SK-N-SH treated with all-trans-retinoic acid at 6 μM for 48 hours (cell line): Measurements from ENCODE around the gene CCR3.

Experiments
- ATAC-seq: fragments of 200-7000 bp; cut with Tn5 transposase; 3 replicates; pipeline ENCODE4 v1.9.1; 2020; ENCODE audit warnings: mild to moderate bottlenecking, moderate library complexity
- ARNTL ChIP-seq: fragments of 450-650 bp; formaldehyde crosslinking; IDR thresholded peaks from 2 replicates; pipeline ENCODE4 v1.5.0; 2020; ENCODE audit warnings: low read depth, mild to moderate bottlenecking, moderate library complexity, borderline replicate concordance
- BACH2 ChIP-seq: fragments of 250-450 bp; sonication (Bioruptor Pico); IDR thresholded peaks from 2 replicates; pipeline ENCODE4 v1.9.0; 2021; ENCODE audit warnings: mild to moderate bottlenecking, borderline replicate concordance
- CREB5 ChIP-seq: fragments of 250-450 bp; sonication (Bioruptor Pico); IDR thresholded peaks from 2 replicates; pipeline ENCODE4 v1.5.1; 2020; ENCODE audit warnings: low read depth, mild to moderate bottlenecking, moderate library complexity
- CSDC2 ChIP-seq: fragments of 250-450 bp; sonication (Bioruptor Pico); IDR thresholded peaks from 2 replicates; pipeline ENCODE4 v1.5.0; 2020; ENCODE audit warnings: mild to moderate bottlenecking, moderate library complexity
- CSRNP3 ChIP-seq: fragments of 250-450 bp; sonication (Bioruptor Pico); IDR thresholded peaks from 2 replicates; pipeline ENCODE4 v1.5.1; 2021; ENCODE audit warnings: mild to moderate bottlenecking, moderate library complexity
- ESRRG ChIP-seq: fragments of 250-450 bp; sonication (Bioruptor Pico); IDR thresholded peaks from 2 replicates; pipeline ENCODE4 v1.6.1; 2021; ENCODE audit warnings: mild to moderate bottlenecking
- GLIS3 ChIP-seq: fragments of 250-450 bp; sonication (Bioruptor Pico); IDR thresholded peaks from 2 replicates; pipeline ENCODE4 v1.5.0; 2020; ENCODE audit warnings: mild to moderate bottlenecking, moderate library complexity
- ISL1 ChIP-seq: fragments of 250-450 bp; sonication (Bioruptor Pico); IDR thresholded peaks from 2 replicates; pipeline ENCODE4 v2.1.2; 2022; ENCODE audit warnings: mild to moderate bottlenecking, moderate library complexity
- OSR1 ChIP-seq: fragments of 250-450 bp; sonication (Bioruptor Pico); IDR thresholded peaks from 2 replicates; pipeline ENCODE4 v1.8.0; 2022; ENCODE audit warnings: moderate library complexity, mild to moderate bottlenecking, inconsistent platforms
- PATZ1 ChIP-seq: fragments of 250-450 bp; sonication (Bioruptor Pico); IDR thresholded peaks from 2 replicates; pipeline ENCODE4 v1.8.0; 2020; ENCODE audit warnings: mild to moderate bottlenecking, moderate library complexity, borderline replicate concordance
- POU6F1 ChIP-seq: fragments of 250-450 bp; sonication (Bioruptor Pico); IDR thresholded peaks from 2 replicates; pipeline ENCODE4 v1.8.0; 2021; ENCODE audit warnings: low read depth, mild to moderate bottlenecking, moderate library complexity, borderline replicate concordance
- PPARA ChIP-seq: fragments of 250-450 bp; sonication (Bioruptor Pico); IDR thresholded peaks from 2 replicates; pipeline ENCODE4 v1.5.0; 2020; ENCODE audit warnings: mild to moderate bottlenecking, borderline replicate concordance
- RARB ChIP-seq: fragments of 250-450 bp; sonication (Bioruptor Pico); IDR thresholded peaks from 2 replicates; pipeline ENCODE4 v1.8.0; 2021; ENCODE audit warnings: mild to moderate bottlenecking, moderate library complexity
- SNAI2 ChIP-seq: fragments of 250-450 bp; sonication (Bioruptor Pico); IDR thresholded peaks from 2 replicates; pipeline ENCODE4 v1.5.0; 2020; ENCODE audit warnings: mild to moderate bottlenecking, moderate library complexity
- TCF4 ChIP-seq: fragments of 250-450 bp; sonication (Bioruptor Pico); IDR thresholded peaks from 2 replicates; pipeline ENCODE4 v1.8.0; 2021; ENCODE audit warnings: mild to moderate bottlenecking, moderate library complexity, borderline replicate concordance
- TOX ChIP-seq: fragments of 250-450 bp; sonication (Bioruptor Pico); IDR thresholded peaks from 2 replicates; pipeline ENCODE4 v1.8.0; 2021; ENCODE audit warnings: mild to moderate bottlenecking, moderate library complexity, borderline replicate concordance
- TSHZ2 ChIP-seq: fragments of 250-450 bp; sonication (Bioruptor Pico); IDR thresholded peaks from 2 replicates; pipeline ENCODE4 v1.5.0; 2020; ENCODE audit warnings: mild to moderate bottlenecking, moderate library complexity
- ZC3H10 ChIP-seq: fragments of 250-450 bp; sonication (Bioruptor Pico); IDR thresholded peaks from 2 replicates; pipeline ENCODE4 v1.5.1; 2021; ENCODE audit warnings: mild to moderate bottlenecking, moderate library complexity
- ZFP3 ChIP-seq: fragments of 250-450 bp; sonication (Bioruptor Pico); IDR thresholded peaks from 2 replicates; pipeline ENCODE4 v1.5.0; 2020; ENCODE audit warnings: mild to moderate bottlenecking, moderate library complexity
- ZFP30 ChIP-seq: fragments of 450-650 bp; formaldehyde crosslinking; IDR thresholded peaks from 2 replicates; pipeline ENCODE4 v1.5.0; 2022; ENCODE audit warnings: mild to moderate bottlenecking, moderate library complexity
- ZNF565 ChIP-seq: fragments of 450-650 bp; formaldehyde crosslinking; conservative IDR thresholded peaks from 2 replicates; pipeline ENCODE4 v1.5.0; 2020; ENCODE audit warnings: low read depth, mild to moderate bottlenecking, moderate library complexity
- ZNF70 ChIP-seq: fragments of 450-650 bp; formaldehyde crosslinking; IDR thresholded peaks from 2 replicates; pipeline ENCODE4 v1.5.0; 2020; ENCODE audit warnings: mild to moderate bottlenecking, moderate library complexity

CCR3 gene

GRCh38 chr3:46200790-46201189 lies 41.5 kb upstream of the CCR3 start:
- TF ChIP-seq ZFP3 = no peak
- ATAC-seq = no peak

GRCh38 chr3:46202535-46202934 lies 39.7 kb upstream of the CCR3 start:
- TF ChIP-seq OSR1 (CRISPR knock-in tag) (no peak), ZFP3 (no peak), ZNF70 (no peak), ZFP30 (CRISPR knock-in tag) (no peak), TOX (no peak)
- no peak for ATAC-seq

GRCh38 chr3:46203681-46204080 lies 38.6 kb upstream of the CCR3 start:
- no peak for TF ChIP-seq ZFP3
- TF ChIP-seq PPARA (CRISPR knock-in tag) = no peak
- no peak for TF ChIP-seq ESRRG (CRISPR knock-in tag)
- TF ChIP-seq CSDC2 (CRISPR knock-in tag) = no peak
- TF ChIP-seq ZNF70 = no peak
- TF ChIP-seq CREB5 (CRISPR knock-in tag) = no peak
- TF ChIP-seq RARB (CRISPR knock-in tag) = no peak
- TF ChIP-seq ISL1 (CRISPR knock-in tag) = no peak
- TF ChIP-seq TCF4 (CRISPR knock-in tag) = no peak
- TF ChIP-seq ARNTL (CRISPR knock-in tag) = no peak
- TF ChIP-seq ZC3H10 (CRISPR knock-in tag) = no peak
- TF ChIP-seq ZNF565 = no peak
- TF ChIP-seq PATZ1 (CRISPR knock-in tag) = no peak
- no peak for TF ChIP-seq TSHZ2
- no peak for TF ChIP-seq POU6F1 (CRISPR knock-in tag)
- no peak for TF ChIP-seq ZFP30 (CRISPR knock-in tag)
- no peak for TF ChIP-seq GLIS3
- no peak for TF ChIP-seq SNAI2 (CRISPR knock-in tag)
- TF ChIP-seq CSRNP3 (CRISPR knock-in tag) = no peak
- TF ChIP-seq TOX = no peak
- no peak for ATAC-seq

- TF ChIP-seq PATZ1 (CRISPR knock-in tag) = no peak
- no peak for TF ChIP-seq ARNTL (CRISPR knock-in tag)
- TF ChIP-seq TCF4 (CRISPR knock-in tag) = no peak
- no peak for TF ChIP-seq CREB5 (CRISPR knock-in tag)
- TF ChIP-seq BACH2 (CRISPR knock-in tag) = no peak
- no peak for TF ChIP-seq ZFP3
- TF ChIP-seq ZFP30 (CRISPR knock-in tag) = no peak
- no peak for TF ChIP-seq ZNF70
Measured at GRCh38 chr3:46205286-46205960, 36.8 kb upstream of the CCR3 start.

More at GRCh38 chr3:46205286-46205960, 36.8 kb upstream of the CCR3 start:
- no peak for ATAC-seq
